Chondrocyte (in vitro differentiated cells): ENCODE data around the gene FBXO17. TPM values are rescaled to one million over a fixed set of nuclear protein-coding genes. Genes with fewer than 3 reads are reported as not detected.
"Not testable (repeated sequence)": the region's sequence is repeated elsewhere in the genome, so short reads cannot be mapped to it uniquely, and the experiment has no call there.

Source experiments
- DNase-seq: peaks from one replicate; pipeline ENCODE4 v3.0.0; 2021; ENCODE audit warnings: mixed read lengths, low spot score
- H3K27ac Mint-ChIP-seq: one replicate; pipeline ENCODE4 v1.8.0; 2021; ENCODE audit warnings: mild to moderate bottlenecking, moderate library complexity, mixed read lengths; ENCODE audit not compliant: unreplicated experiment
- H3K27me3 Mint-ChIP-seq: 2 replicates; pipeline ENCODE4 v1.8.0; 2021; ENCODE audit warnings: low read depth, mixed read lengths
- H3K36me3 Mint-ChIP-seq: 2 replicates; pipeline ENCODE4 v1.8.0; 2021; ENCODE audit warnings: low read depth, mixed read lengths
- H3K4me1 Mint-ChIP-seq: 2 replicates; pipeline ENCODE4 v1.8.0; 2021; ENCODE audit warnings: low read depth, mild to moderate bottlenecking, mixed read lengths
- H3K4me3 Mint-ChIP-seq: one replicate; pipeline ENCODE4 v1.8.0; 2021; ENCODE audit warnings: mild to moderate bottlenecking, moderate library complexity, mixed read lengths; ENCODE audit not compliant: unreplicated experiment
- H3K9me3 Mint-ChIP-seq: 2 replicates; pipeline ENCODE4 v1.8.0; 2021; ENCODE audit warnings: low read depth, mixed read lengths
- total RNA-seq: library from RNA; stranded (reverse); gene quantifications from 3 replicates; pipeline ENCODE4 v1.2.1, GENCODE V29; 2021
- TF ChIP-seq, protein P1 (sequence below): fragments of 200-600 bp; sonication (generic); IDR thresholded peaks from 2 replicates; pipeline ENCODE4 v1.5.0; 2021; ENCODE audit warnings: antibody characterized with exemption, mild to moderate bottlenecking, moderate library complexity

FBXO17 gene
- total RNA-seq, 1 donor from 2014 or later, result 40.2 TPM

DNA sequence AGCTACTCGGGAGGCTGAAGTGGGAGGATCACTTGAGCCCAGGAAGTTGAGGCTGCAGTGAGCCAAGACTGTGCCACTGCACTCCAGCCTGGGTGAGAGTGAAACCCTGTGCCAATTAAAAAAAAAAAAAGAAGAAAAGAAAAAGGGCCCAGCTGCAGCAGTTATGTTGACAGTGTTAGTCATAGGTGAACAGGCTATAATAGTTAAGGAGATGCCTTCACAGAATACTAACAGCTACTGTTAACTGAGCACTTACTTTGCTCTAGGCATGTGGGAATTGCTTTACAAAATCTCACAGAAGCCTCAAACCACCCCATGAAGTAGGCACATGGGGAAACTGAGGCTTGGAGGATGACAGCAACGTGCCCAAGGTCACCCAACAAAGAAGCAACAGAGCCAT is 3.9 kb downstream of the FBXO17 start:
- TF ChIP-seq, protein P1, sequence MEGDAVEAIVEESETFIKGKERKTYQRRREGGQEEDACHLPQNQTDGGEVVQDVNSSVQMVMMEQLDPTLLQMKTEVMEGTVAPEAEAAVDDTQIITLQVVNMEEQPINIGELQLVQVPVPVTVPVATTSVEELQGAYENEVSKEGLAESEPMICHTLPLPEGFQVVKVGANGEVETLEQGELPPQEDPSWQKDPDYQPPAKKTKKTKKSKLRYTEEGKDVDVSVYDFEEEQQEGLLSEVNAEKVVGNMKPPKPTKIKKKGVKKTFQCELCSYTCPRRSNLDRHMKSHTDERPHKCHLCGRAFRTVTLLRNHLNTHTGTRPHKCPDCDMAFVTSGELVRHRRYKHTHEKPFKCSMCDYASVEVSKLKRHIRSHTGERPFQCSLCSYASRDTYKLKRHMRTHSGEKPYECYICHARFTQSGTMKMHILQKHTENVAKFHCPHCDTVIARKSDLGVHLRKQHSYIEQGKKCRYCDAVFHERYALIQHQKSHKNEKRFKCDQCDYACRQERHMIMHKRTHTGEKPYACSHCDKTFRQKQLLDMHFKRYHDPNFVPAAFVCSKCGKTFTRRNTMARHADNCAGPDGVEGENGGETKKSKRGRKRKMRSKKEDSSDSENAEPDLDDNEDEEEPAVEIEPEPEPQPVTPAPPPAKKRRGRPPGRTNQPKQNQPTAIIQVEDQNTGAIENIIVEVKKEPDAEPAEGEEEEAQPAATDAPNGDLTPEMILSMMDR, result no peak
- DNase-seq, result no peak
- H3K4me3 Mint-ChIP-seq, result no peak overlapping the region
- H3K4me1 Mint-ChIP-seq, result peaks cover 21% of the 10 kb centered on the region
- H3K27me3 Mint-ChIP-seq, result no peaks in the 10 kb centered on the region
- peaks cover 4% of the 10 kb centered on the region for H3K36me3 Mint-ChIP-seq
- no peaks in the 10 kb centered on the region for H3K9me3 Mint-ChIP-seq
- H3K27ac Mint-ChIP-seq, result no peak overlapping the region

DNA sequence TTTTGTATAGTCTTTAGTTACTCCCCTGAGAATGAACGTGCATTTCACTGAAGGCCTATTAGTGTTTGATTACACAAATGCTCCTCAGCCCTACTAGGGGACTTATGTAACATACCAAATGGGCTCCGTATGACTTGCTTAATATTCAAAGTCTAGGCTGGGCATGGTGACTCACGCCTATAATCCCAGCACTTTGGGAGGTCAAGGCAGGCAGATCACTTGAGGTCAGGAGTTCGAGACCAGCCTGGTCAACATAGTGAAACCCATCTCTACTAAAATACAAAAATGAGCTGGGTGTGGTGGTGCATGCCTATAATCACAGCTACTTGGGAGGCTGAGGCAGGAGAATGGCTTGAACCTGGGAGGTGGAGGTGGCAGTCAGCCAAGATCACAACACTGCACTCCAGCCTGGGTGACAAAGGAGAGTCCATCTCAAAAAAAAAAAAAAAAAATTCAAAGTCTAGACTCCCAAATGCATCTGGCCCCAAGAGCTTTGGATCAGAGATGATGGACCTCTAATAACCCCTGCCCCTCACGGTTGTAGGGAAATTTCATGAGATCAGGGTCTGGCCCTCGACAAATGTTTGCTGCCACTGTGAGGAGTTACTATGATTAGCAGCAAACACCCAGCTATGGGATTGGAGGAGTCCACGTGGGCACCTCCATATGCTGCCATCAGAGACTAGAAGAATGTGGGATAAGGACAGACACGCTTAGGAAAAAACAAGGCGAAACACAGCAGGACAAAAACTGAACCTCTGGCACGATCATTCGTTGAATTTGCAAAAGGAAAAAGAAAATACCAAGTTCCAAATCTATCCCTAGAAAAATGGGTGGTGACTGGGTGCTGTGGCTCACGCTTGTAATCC is 4.6 kb downstream of the FBXO17 start:
- DNase-seq, result no peak

DNA sequence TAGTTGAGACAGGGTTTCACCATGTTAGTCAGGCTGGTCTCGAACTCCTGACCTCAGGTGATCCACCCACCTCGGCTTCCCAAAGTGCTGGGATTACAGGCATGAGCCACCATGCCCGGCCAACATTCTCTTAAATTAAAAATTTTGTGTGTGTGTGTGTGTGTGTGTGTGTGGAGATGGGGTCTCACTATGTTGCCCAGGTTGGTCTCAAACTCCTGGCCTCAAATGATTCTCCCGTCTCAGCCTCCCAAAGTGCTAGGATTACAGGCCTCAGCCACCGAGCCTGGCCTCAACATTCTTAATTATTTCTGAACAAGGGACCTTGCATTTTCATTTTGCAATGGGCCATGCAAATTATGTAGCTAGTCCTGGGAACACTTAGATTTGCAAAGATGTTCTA is 9.4 kb downstream of the FBXO17 start:
- H3K9me3 Mint-ChIP-seq, H3K4me1 Mint-ChIP-seq, H3K27ac Mint-ChIP-seq, H3K4me3 Mint-ChIP-seq, H3K36me3 Mint-ChIP-seq, DNase-seq, H3K27me3 Mint-ChIP-seq: not testable (repeated sequence)

More for the DNA sequence above, 4.6 kb downstream of the FBXO17 start:
- Mint-ChIP-seq H3K9me3 (no peaks in the 10 kb centered on the region), H3K4me1 (peaks cover 13% of the 10 kb centered on the region), H3K27me3 (no peaks in the 10 kb centered on the region), H3K36me3 (peaks cover 4% of the 10 kb centered on the region), H3K27ac (no peak overlapping the region), H3K4me3 (no peak overlapping the region)
- TF ChIP-seq, protein P1, result no peak

DNA sequence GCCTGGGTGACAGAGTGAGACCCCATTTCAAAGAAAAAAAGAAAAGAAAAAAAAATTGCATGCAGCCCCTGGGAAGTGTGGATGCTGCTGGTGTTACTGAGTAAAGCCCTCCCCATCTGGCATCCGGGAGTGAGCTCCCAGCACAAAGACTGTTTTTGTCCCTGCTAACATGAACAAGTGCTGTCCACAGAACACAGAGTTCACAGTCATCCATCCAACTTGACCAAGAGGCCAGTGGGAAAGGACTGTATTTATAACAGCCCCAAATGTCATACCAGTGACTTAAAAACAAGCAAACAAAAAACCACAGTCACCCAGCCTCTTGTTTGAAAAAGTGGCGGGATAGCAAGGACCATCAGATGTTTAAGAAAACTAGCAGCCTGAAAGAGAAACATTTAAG is 10.8 kb downstream of the FBXO17 start:
- Mint-ChIP-seq H3K9me3 (no peaks in the 10 kb centered on the region), H3K36me3 (no peaks in the 10 kb centered on the region), H3K27ac (no peak overlapping the region), H3K4me1 (peaks cover 7% of the 10 kb centered on the region), H3K27me3 (no peaks in the 10 kb centered on the region), H3K4me3 (no peak overlapping the region)
- TF ChIP-seq, protein P1, result no peak
- DNase-seq, result no peak

DNA sequence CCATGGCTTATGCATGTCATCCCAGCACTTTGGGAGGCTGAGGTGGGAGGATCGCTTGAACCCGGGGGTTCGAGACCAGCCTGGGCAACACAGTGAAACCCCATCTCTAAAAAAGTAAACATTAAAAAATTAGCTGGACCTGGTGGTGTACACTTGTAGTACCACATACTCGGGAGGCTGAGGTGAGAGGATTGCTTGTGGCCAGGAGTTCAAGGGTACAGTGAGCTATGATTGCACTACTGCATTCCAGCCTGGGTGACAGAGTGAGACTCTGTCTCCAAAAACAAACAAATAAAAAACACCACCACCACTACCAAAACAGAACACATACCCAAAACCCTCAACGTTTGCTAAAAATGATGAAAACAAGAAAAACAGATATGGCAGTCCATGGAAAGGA is 15.9 kb downstream of the FBXO17 start:
- Mint-ChIP-seq H3K4me1 (peaks cover 7% of the 10 kb centered on the region), H3K4me3 (no peak overlapping the region), H3K36me3 (peaks cover 2% of the 10 kb centered on the region), H3K27me3 (no peaks in the 10 kb centered on the region), H3K27ac (no peak overlapping the region), H3K9me3 (no peaks in the 10 kb centered on the region)
- TF ChIP-seq, protein P1, result no peak
- DNase-seq, result no peak

DNA sequence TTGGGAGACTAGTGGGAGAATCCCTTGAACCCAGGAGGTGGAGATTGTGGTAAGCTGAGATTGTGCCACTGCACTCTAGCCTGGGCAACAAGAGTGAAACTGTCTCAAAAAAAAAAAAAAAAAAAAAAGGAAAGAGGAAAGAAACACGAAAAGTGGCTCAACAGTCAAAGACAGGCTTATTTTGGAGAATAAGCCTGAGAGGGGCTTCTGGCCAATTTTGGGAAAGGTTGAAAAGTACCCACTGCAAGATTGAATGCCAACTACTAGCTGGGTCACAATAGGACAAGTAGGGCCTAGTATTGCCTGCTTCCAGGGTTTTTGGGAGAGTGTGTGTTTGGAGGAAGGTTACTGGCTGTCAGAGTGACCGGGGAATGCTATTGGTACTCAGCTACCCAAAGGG is 17.2 kb downstream of the FBXO17 start:
- no peak for DNase-seq
- H3K27ac Mint-ChIP-seq, result no peak overlapping the region
- TF ChIP-seq, protein P1, result no peak
- H3K36me3 Mint-ChIP-seq, result peaks cover 5% of the 10 kb centered on the region
- H3K4me3 Mint-ChIP-seq, result no peak overlapping the region
- peaks cover 11% of the 10 kb centered on the region for H3K4me1 Mint-ChIP-seq
- H3K9me3 Mint-ChIP-seq, result no peaks in the 10 kb centered on the region
- no peaks in the 10 kb centered on the region for H3K27me3 Mint-ChIP-seq
